K562 (cell line): Measurements from ENCODE around the gene PLA2G4D. TPM values are rescaled to one million over a fixed set of nuclear protein-coding genes. Genes with fewer than 3 reads are reported as not detected.

Experiments used
- ATAC-seq: fragments of 200-7000 bp; cut with Tn5 transposase; 3 replicates; pipeline ENCODE4 v1.9.1; 2020; ENCODE audit warnings: moderate library complexity
- BruUV-seq: library from RNA; stranded (reverse); fragments of 400-500 nt; replicated peaks from 2 replicates; lab custom pipeline; 2021; lab: Mats Ljungman, UMichigan
- CTCF ChIA-PET: fragments of 300-600 bp; formaldehyde crosslinking; extraction: SDS; loops from one replicate; lab custom pipeline; 2021; ENCODE audit warnings: low intra/inter-chr PET ratio; lab: Yijun Ruan, JAX
- POLR2A ChIA-PET: fragments of 300-600, 350-650 bp; sonication (Branson Sonifier 250); formaldehyde crosslinking; extraction: SDS; loops from one replicate; lab custom pipeline; 2021; ENCODE audit warnings: antibody characterized with exemption, inconsistent platforms; lab: Yijun Ruan, JAX
- DNase-seq, 4 experiments: peaks; one replicate each; pipeline versions ENCODE4 v3.0.0 to v3.0.0-alpha.2; 2011 to 2018; ENCODE audit warnings: low spot score in 3 of 4, mixed read lengths in 3 of 4; ENCODE audit errors: extremely low read depth in 1 of 4
- FAIRE-seq: peaks from 2 replicates; lab custom pipeline; 2011; peaks lifted over from hg19 to GRCh38; lab: Jason Lieb, UNC
- H2AFZ ChIP-seq: 2 replicates; pipeline ENCODE4 v1.6.0; 2011; ENCODE audit warnings: low read depth, low read length, control low read depth, inconsistent platforms
- H3K27ac ChIP-seq: fragments of 200-600 bp; 3 replicates; pipeline ENCODE4 v1.8.0; 2011; ENCODE audit warnings: low read depth, mild to moderate bottlenecking, control low read depth, inconsistent platforms, low read length, moderate library complexity, mixed read lengths; ENCODE audit errors: extremely low read depth
- H3K27me3 ChIP-seq, 2 experiments: fragments of 300-600 bp in 1 of 2; 2 replicates in 1 of 2; 3 replicates in 1 of 2; pipeline versions ENCODE4 v1.6.0 to v1.8.0; 2011; ENCODE audit warnings: inconsistent platforms in 2 of 2, low read length in 2 of 2, mild to moderate bottlenecking in 1 of 2, mixed read lengths in 1 of 2, moderate library complexity in 1 of 2; ENCODE audit not compliant: control insufficient read depth in 2 of 2, insufficient read depth in 2 of 2
- H3K36me3 ChIP-seq: fragments of 300-600 bp; 3 replicates; pipeline ENCODE4 v1.8.0; 2011; ENCODE audit warnings: mild to moderate bottlenecking, low read length, inconsistent platforms; ENCODE audit not compliant: control insufficient read depth, insufficient read depth
- H3K4me1 ChIP-seq, 2 experiments: fragments of 200-600 bp in 1 of 2; replicated peaks in 1 of 2; 2 replicates in 1 of 2; 3 replicates in 1 of 2; pipeline versions ENCODE4 v1.5.1 to v1.8.0; 2011; ENCODE audit warnings: inconsistent platforms in 2 of 2, low read length in 2 of 2, mild to moderate bottlenecking in 1 of 2, mixed read lengths in 1 of 2, moderate library complexity in 1 of 2; ENCODE audit not compliant: control insufficient read depth in 2 of 2, insufficient read depth in 2 of 2
- H3K4me2 ChIP-seq: 2 replicates; pipeline ENCODE4 v1.6.1; 2011; ENCODE audit warnings: low read length, control low read depth, inconsistent platforms, mixed read lengths; ENCODE audit not compliant: insufficient read depth
- H3K4me3 ChIP-seq: fragments of 200-600 bp; sonication (generic), shearing (Covaris generic); 2 replicates; pipeline ENCODE4 v1.5.1; 2016; ENCODE audit warnings: control low read depth, inconsistent platforms
- H3K79me2 ChIP-seq: fragments of 200-600 bp; 3 replicates; pipeline ENCODE4 v1.8.0; 2011; ENCODE audit warnings: low read length, inconsistent platforms; ENCODE audit not compliant: control insufficient read depth, insufficient read depth
- H3K9ac ChIP-seq, 2 experiments: 2 replicates each; pipeline versions ENCODE4 v1.6.0 to v1.6.1; 2011; ENCODE audit warnings: low read depth in 2 of 2, low read length in 2 of 2, control low read depth in 1 of 2, inconsistent platforms in 1 of 2, mild to moderate bottlenecking in 1 of 2, mixed read lengths in 1 of 2; ENCODE audit not compliant: insufficient read depth in 1 of 2
- H3K9me1 ChIP-seq: one replicate; pipeline ENCODE4 v1.6.0; 2011; ENCODE audit warnings: inconsistent platforms, mild to moderate bottlenecking, low read length, moderate library complexity; ENCODE audit not compliant: control insufficient read depth, insufficient read depth
- H3K9me3 ChIP-seq: replicated peaks from 2 replicates; pipeline ENCODE4 v1.5.1; 2011; ENCODE audit warnings: low read depth, low read length, inconsistent platforms; ENCODE audit not compliant: control insufficient read depth, insufficient read depth
- H4K20me1 ChIP-seq: replicated peaks from 2 replicates; pipeline ENCODE4 v1.6.1; 2011; ENCODE audit warnings: low read length, inconsistent platforms, mixed read lengths; ENCODE audit not compliant: control insufficient read depth, insufficient read depth
- CXXC5 ChIP-seq: fragments of 250-450 bp; sonication (Bioruptor Pico); IDR thresholded peaks from 2 replicates; pipeline ENCODE4 v1.8.0; 2022; ENCODE audit warnings: inconsistent platforms, mild to moderate bottlenecking, moderate library complexity
- KDM5B ChIP-seq: fragments of 200-600 bp; sonication (generic); IDR thresholded peaks from 2 replicates; pipeline ENCODE4 v1.6.1; 2012; ENCODE audit warnings: low read depth, mild to moderate bottlenecking, moderate library complexity, low read length, control low read depth, inconsistent platforms; ENCODE audit not compliant: insufficient replicate concordance
- TCF15 ChIP-seq: fragments of 250-450 bp; sonication (Bioruptor Pico); IDR thresholded peaks from 2 replicates; pipeline ENCODE4 v1.8.0; 2022; ENCODE audit warnings: moderate library complexity, mild to moderate bottlenecking, inconsistent platforms
- USF1 ChIP-seq: sonication (generic); formaldehyde crosslinking; IDR thresholded peaks from 2 replicates; pipeline ENCODE4 v1.9.0; 2022; ENCODE audit warnings: mild to moderate bottlenecking, missing genetic modification reagents
- ZNF212 ChIP-seq: fragments of 450-650 bp; formaldehyde crosslinking; IDR thresholded peaks from 2 replicates; pipeline ENCODE4 v1.4.0; 2020; ENCODE audit warnings: mild to moderate bottlenecking
- ZNF354B ChIP-seq: fragments of 250-450 bp; sonication (Bioruptor Pico); IDR thresholded peaks from 2 replicates; pipeline ENCODE4 v1.4.0; 2020
- ZNF436 ChIP-seq: fragments of 250-450, 450-650 bp; sonication (Bioruptor Pico); formaldehyde crosslinking; IDR thresholded peaks from 2 replicates; pipeline ENCODE4 v1.7.0; 2020; ENCODE audit warnings: mild to moderate bottlenecking
- WGBS: fragments of 100-300 bp; shearing (Covaris generic); methylation state at CpG from one replicate; pipeline ENCODE4 v1.1.6; 2016; ENCODE audit warnings: low coverage, mixed read lengths; ENCODE audit not compliant: insufficient coverage; ENCODE audit errors: missing lambda C conversion rate; 5-methylcytosine and 5-hydroxymethylcytosine counted together
- in situ Hi-C: fragments of 300-500 bp; cut with MboI; formaldehyde crosslinking; loops from 4 replicates; pipeline ENCODE4 v1.15.0; 2018; ENCODE audit warnings: inconsistent platforms, mixed read lengths
- intact Hi-C: fragments of 100-400 bp; cut with micrococcal nuclease; formaldehyde crosslinking; loops from 2 replicates; pipeline ENCODE4 v1.14.2; 2022
- polyA plus RNA-seq, 8 experiments: library from polyadenylated mRNA; depleted of rRNA in 4 of 8; stranded (reverse) in 5 of 8; unstranded in 3 of 8; fragments of >200 nt; fragmentation: Nextera tagmentation in 2 of 8; fragmentation: Illumina TruSeq in 1 of 8; extraction: Ambion mirVana in 2 of 8; extraction: Trizol in 1 of 8; gene quantifications; 2 replicates each; pipeline versions ENCODE4 v1.2.1 to v1.2.3, GENCODE V29; 2011 to 2014; ENCODE audit warnings: inconsistent platforms in 1 of 8, missing spikeins in 1 of 8
- total RNA-seq, 7 experiments: library from RNA; depleted of rRNA in 6 of 7; stranded (reverse); fragments of >200 nt in 6 of 7; fragmentation: Illumina TruSeq in 2 of 7; extraction: Trizol in 2 of 7; gene quantifications; 2 replicates each; pipeline versions ENCODE4 v1.2.1 to v1.2.3, GENCODE V29; 2011 to 2021; ENCODE audit warnings: low replicate concordance in 1 of 7

The PLA2G4D gene
- total and polyA plus RNA-seq, 9 of the 15 experiments (the other 6 are each of a cell fraction or from before 2014, with no cell fraction given), result 0.04 TPM; not detected in 8

DNA sequence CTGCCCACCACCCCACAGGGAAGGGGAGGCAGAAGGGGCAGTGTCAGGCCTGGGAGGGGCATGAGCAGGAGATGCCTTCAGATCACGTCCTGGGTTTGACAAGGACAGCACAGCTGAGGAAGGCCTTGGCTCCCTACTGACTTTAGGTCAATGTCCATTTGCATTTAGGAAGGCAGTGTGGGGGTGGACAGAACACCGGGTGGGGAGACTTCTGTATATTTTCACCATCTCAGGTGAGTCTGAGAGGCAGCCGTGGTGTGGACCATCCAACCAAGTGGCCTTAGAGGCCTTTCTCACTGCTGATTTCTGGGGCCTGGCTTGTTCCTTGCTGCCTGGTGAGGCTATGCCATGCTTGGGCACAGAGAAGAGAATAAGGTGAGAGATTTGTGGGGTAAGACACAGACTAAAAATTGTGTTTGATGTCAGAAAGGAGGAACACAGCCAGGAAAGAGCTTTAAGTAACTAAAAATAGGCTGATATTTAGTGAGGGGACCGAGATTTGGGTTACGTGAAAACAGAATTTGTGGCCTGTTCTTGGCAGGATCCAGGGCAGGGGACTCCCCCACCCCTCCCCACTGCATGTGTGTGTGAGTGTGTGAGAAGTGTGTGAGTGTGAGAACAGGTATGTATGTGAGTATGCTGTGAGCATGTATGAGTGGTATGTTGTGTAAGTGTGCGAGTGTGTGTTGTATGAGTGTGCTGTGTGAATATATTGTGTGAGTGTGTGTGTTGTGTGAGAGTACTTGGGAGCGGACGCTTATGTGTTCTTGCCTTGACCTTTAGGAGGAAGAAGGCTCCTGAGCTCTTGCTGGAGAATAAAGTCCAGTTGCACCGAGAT is 61.8 kb downstream of the PLA2G4D start (continued):
- TF ChIP-seq KDM5B, result no peak

DNA sequence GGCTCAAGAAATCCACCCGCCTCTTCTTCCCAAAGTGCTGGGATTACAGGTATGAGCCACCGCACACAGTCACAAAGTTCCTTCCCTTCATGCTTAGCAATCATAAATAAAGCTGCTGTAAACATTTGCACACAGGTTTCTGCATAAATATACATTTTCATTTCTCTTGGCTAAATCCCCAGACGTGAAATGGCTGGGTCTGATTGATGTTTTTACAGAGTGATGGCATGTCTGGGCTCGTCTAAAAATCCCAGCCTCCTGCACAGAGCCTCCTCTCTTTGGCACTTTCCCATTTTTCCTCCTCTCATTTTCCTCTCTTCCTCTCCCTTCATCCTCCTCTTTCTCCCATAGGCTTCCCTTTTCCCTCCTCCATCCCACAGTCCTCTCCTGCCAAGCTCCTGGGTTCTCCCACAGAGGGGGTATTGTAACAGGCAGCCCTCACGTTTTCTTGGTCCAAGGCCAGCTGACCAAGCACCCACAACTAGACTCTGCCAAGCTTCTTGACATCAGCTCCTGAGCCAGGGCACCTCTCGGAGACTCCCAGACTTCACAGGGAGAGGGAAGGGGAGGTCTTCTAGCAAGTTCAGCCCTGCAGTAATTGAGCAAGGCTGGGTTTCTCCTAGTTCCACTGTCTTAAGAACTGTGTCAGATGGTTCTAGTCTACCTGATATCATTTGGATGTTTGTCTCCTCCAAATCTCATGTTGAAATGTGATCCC is 63.0 kb downstream of the PLA2G4D start:
- ATAC-seq (no peak), DNase-seq (no peak), FAIRE-seq (no peak)
- no peak overlapping the region for H3K27ac ChIP-seq
- no peaks in the 10 kb centered on the region for H3K9me1 ChIP-seq
- H4K20me1 ChIP-seq, result no peaks in the 10 kb centered on the region
- H3K4me1 ChIP-seq, result peaks cover 0 to 4% of the 10 kb centered on the region in 2 experiments; a peak in 1 of 5 replicates
- TF ChIP-seq ZNF354B, result no peak
- TF ChIP-seq TCF15 (CRISPR knock-in tag), result no peak
- no peak for TF ChIP-seq CXXC5
- no peak for TF ChIP-seq ZNF436
- TF ChIP-seq USF1 (CRISPR knock-in tag), result no peak
- TF ChIP-seq ZNF212 (CRISPR knock-in tag), result no peak
- no peak overlapping the region for H3K4me3 ChIP-seq
- H3K36me3 ChIP-seq, result no peaks in the 10 kb centered on the region
- peaks cover 14 to 31% of the 10 kb centered on the region in 2 experiments; a peak in 3 of 5 replicates for H3K27me3 ChIP-seq
- WGBS, result 0% methylated on average over 5 of the region's 6 CpGs
- H3K79me2 ChIP-seq, result no peaks in the 10 kb centered on the region
- no TSS peak for BruUV-seq
- ChIA-PET POLR2A (interaction anchor here (0.5 to 0.8 kb wide), 2 partner anchors 13 to 201 kb away, joined by 3 to 4 read pairs; no protein-coding TSS in a partner anchor), CTCF (no interaction called here)
- no peak overlapping the region for H3K9ac ChIP-seq
- intact Hi-C loops, result no loop called here
- no peaks in the 10 kb centered on the region; the same call in none of the 2 replicates for H3K9me3 ChIP-seq
- no peak overlapping the region for H3K4me2 ChIP-seq
- in situ Hi-C loops, result no loop called here
- H2AFZ ChIP-seq, result no peak overlapping the region
